Right atrium auricular region (tissue), 2 donors: ENCODE measurements around the gene HPDL. TPM values are rescaled to one million over a fixed set of nuclear protein-coding genes. Genes with fewer than 3 reads are reported as not detected.

Experiments used
- DNase-seq: peaks from one replicate; pipeline ENCODE4 v3.0.0-alpha.2; 2019; ENCODE audit warnings: low spot score
- H3K27ac ChIP-seq, 2 donors: fragments of 200-600 bp; sonication (generic); 1 replicate in 1 of 2; 2 replicates in 1 of 2; pipeline ENCODE4 v1.5.1; 2016 to 2019
- H3K27me3 ChIP-seq, 2 donors: fragments of 200-600 bp; sonication (generic); one replicate each; pipeline versions ENCODE4 v1.5.1 to v1.6.0; 2017 to 2019
- H3K36me3 ChIP-seq: fragments of 200-600 bp; sonication (generic); one replicate; pipeline ENCODE4 v1.5.1; 2016
- H3K4me1 ChIP-seq, 2 donors: fragments of 200-600 bp; sonication (generic); one replicate each; pipeline versions ENCODE4 v1.5.1 to v1.6.0; 2017 to 2019
- H3K4me3 ChIP-seq, 2 donors: fragments of 200-600 bp; sonication (generic); 1 replicate in 1 of 2; 2 replicates in 1 of 2; pipeline ENCODE4 v1.5.1; 2017 to 2019; ENCODE audit warnings: mild to moderate bottlenecking in 1 of 2, moderate library complexity in 1 of 2
- H3K9me3 ChIP-seq, 2 donors: fragments of 200-600 bp; sonication (generic); one replicate each; pipeline ENCODE4 v1.5.1; 2019
- total RNA-seq, 2 donors: library from RNA; depleted of rRNA; stranded (reverse); fragments of >200 nt; gene quantifications; one replicate each; pipeline ENCODE4 v1.1.0, GENCODE V29; 2016
- TF ChIP-seq, protein P1 (sequence below), 2 donors: fragments of 200-600 bp; sonication (generic); IDR thresholded peaks; one replicate each; pipeline ENCODE4 v1.5.1; 2019; ENCODE audit warnings: antibody characterized with exemption in 2 of 2

The HPDL gene
- total RNA-seq, 2 donors from 2014 or later, result not detected

DNA sequence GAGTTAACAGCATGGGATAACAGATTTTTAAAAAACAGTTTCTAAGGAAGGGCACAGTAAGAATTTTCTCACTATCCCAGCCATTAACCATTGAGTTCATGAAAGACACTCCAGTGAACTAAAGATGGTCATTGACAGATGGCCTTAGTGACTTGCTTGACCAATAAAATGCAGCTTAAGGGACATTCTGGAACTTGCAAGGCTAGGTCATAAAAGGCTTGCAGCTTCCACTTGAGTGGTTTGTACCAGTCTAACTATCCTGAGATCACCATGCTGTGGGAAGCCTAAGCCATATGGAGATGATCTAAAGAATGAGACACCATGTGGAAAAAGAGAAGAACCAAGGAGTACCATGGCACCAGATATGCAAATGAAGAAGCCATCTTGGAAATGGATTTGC, 51.5 kb downstream of the HPDL start:
- Histone ChIP-seq H3K27ac (no peak overlapping the region), H3K27me3 (no peaks in the 10 kb centered on the region), H3K36me3 (no peaks in the 10 kb centered on the region), H3K4me3 (no peak overlapping the region), H3K9me3 (no peaks in the 10 kb centered on the region), H3K4me1 (peaks cover 0 to 7% of the 10 kb centered on the region in 2 donors)
- TF ChIP-seq, protein P1, sequence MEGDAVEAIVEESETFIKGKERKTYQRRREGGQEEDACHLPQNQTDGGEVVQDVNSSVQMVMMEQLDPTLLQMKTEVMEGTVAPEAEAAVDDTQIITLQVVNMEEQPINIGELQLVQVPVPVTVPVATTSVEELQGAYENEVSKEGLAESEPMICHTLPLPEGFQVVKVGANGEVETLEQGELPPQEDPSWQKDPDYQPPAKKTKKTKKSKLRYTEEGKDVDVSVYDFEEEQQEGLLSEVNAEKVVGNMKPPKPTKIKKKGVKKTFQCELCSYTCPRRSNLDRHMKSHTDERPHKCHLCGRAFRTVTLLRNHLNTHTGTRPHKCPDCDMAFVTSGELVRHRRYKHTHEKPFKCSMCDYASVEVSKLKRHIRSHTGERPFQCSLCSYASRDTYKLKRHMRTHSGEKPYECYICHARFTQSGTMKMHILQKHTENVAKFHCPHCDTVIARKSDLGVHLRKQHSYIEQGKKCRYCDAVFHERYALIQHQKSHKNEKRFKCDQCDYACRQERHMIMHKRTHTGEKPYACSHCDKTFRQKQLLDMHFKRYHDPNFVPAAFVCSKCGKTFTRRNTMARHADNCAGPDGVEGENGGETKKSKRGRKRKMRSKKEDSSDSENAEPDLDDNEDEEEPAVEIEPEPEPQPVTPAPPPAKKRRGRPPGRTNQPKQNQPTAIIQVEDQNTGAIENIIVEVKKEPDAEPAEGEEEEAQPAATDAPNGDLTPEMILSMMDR (IDR thresholded peaks at IDR 0.05), result no peak
- DNase-seq, result no peak

Other genes with a start within 250 kb of the HPDL start
- 1 to 10 TPM; 1.2 to 1.7 TPM for gene ZSWIM5, start 120.3 kb upstream of the HPDL start, total RNA-seq
- gene TOE1, start 13.3 kb downstream of the HPDL start, total RNA-seq, result 1 to 10 TPM; 5.4 to 6.8 TPM
- 10 to 100 TPM in 1 of 2 donors, 1 to 10 TPM in 1; 4.2 to 11.1 TPM for gene MUTYH, start 13.5 kb downstream of the HPDL start, total RNA-seq
- gene TESK2, start 164.3 kb downstream of the HPDL start, total RNA-seq, result 1 to 10 TPM; 2.8 to 3.5 TPM
- 1 to 10 TPM; 1.4 to 1.9 TPM for gene CCDC163, start 173.2 kb downstream of the HPDL start, total RNA-seq
- gene MMACHC, start 173.4 kb downstream of the HPDL start, total RNA-seq, result 10 to 100 TPM in 1 of 2 donors, 1 to 10 TPM in 1; 9.8 to 13.7 TPM
- gene PRDX1, start 195.0 kb downstream of the HPDL start, total RNA-seq, result 100 to 1,000 TPM; 371 to 655 TPM
- gene AKR1A1, start 223.9 kb downstream of the HPDL start, total RNA-seq, result 10 to 100 TPM; 47.2 to 53.3 TPM